WTC11 (cell line): ENCODE measurements around the gene PSD2. TPM values are rescaled to one million over a fixed set of nuclear protein-coding genes. Genes with fewer than 3 reads are reported as not detected.

ENCODE experiments used
- ATAC-seq: fragments of 200-7000 bp; cut with Tn5 transposase; 2 replicates; pipeline ENCODE4 v1.10.0; 2021; ENCODE audit warnings: mild to moderate bottlenecking, moderate library complexity
- CTCF ChIA-PET: fragments of 300-600 bp; sonication (Branson Sonifier 250); formaldehyde crosslinking; loops from one replicate; lab custom pipeline; 2021; ENCODE audit warnings: antibody characterized with exemption; lab: Charles Lee
- POLR2A ChIA-PET: fragments of 350-600 bp; sonication (Branson Sonifier 250); formaldehyde crosslinking; loops from one replicate; lab custom pipeline; 2021; ENCODE audit warnings: antibody characterized with exemption; lab: Charles Lee
- DNase-seq: peaks from one replicate; pipeline ENCODE4 v3.0.0; 2021; ENCODE audit warnings: low spot score
- H3K27ac Mint-ChIP-seq: 2 replicates; pipeline ENCODE4 v1.8.0; 2021; ENCODE audit warnings: mixed read lengths
- H3K27me3 Mint-ChIP-seq: 2 replicates; pipeline ENCODE4 v1.8.0; 2021; ENCODE audit warnings: low read depth, mild to moderate bottlenecking, moderate library complexity, mixed read lengths
- H3K36me3 Mint-ChIP-seq: 2 replicates; pipeline ENCODE4 v1.8.0; 2021; ENCODE audit warnings: mixed read lengths
- H3K4me1 Mint-ChIP-seq: 2 replicates; pipeline ENCODE4 v1.8.0; 2022; ENCODE audit warnings: mixed read lengths
- H3K4me3 Mint-ChIP-seq: 2 replicates; pipeline ENCODE4 v1.8.0; 2021; ENCODE audit warnings: mild to moderate bottlenecking, moderate library complexity, mixed read lengths
- H3K9me3 Mint-ChIP-seq: 2 replicates; pipeline ENCODE4 v1.8.0; 2021; ENCODE audit warnings: mixed read lengths
- AFF4 ChIP-seq: sonication (generic); formaldehyde crosslinking; IDR thresholded peaks from 2 replicates; pipeline ENCODE4 v1.8.1; 2023; ENCODE audit warnings: mild to moderate bottlenecking, missing genetic modification reagents, borderline replicate concordance
- ATF1 ChIP-seq: sonication (generic); formaldehyde crosslinking; IDR thresholded peaks from 2 replicates; pipeline ENCODE4 v1.8.1; 2023; ENCODE audit warnings: mild to moderate bottlenecking, moderate library complexity, missing genetic modification reagents
- CBFB ChIP-seq: sonication (generic); formaldehyde crosslinking; IDR thresholded peaks from 2 replicates; pipeline ENCODE4 v1.8.1; 2022; ENCODE audit warnings: mild to moderate bottlenecking, low read depth, missing genetic modification reagents
- CREB1 ChIP-seq: sonication (generic); formaldehyde crosslinking; IDR thresholded peaks from 2 replicates; pipeline ENCODE4 v1.8.0; 2023; ENCODE audit warnings: mild to moderate bottlenecking, missing genetic modification reagents
- ELF4 ChIP-seq: sonication (generic); formaldehyde crosslinking; IDR thresholded peaks from 2 replicates; pipeline ENCODE4 v1.8.1; 2022; ENCODE audit warnings: low read depth, mild to moderate bottlenecking, moderate library complexity, missing genetic modification reagents
- ESRRA ChIP-seq: sonication (generic); formaldehyde crosslinking; IDR thresholded peaks from 2 replicates; pipeline ENCODE4 v1.8.1; 2022; ENCODE audit warnings: mild to moderate bottlenecking, missing genetic modification reagents, borderline replicate concordance
- GTF2I ChIP-seq: fragments of 250-450 bp; sonication (Bioruptor Pico); conservative IDR thresholded peaks from 2 replicates; pipeline ENCODE4 v1.4.0; 2021; ENCODE audit warnings: mild to moderate bottlenecking
- HMGA2 ChIP-seq: fragments of 250-450 bp; sonication (Bioruptor Pico); IDR thresholded peaks from 2 replicates; pipeline ENCODE4 v1.4.0; 2021; ENCODE audit warnings: mild to moderate bottlenecking, moderate library complexity
- MYBL2 ChIP-seq: sonication (generic); formaldehyde crosslinking; IDR thresholded peaks from 2 replicates; pipeline ENCODE4 v1.8.1; 2023; ENCODE audit warnings: mild to moderate bottlenecking, moderate library complexity, missing genetic modification reagents
- NFYB ChIP-seq: sonication (generic); formaldehyde crosslinking; conservative IDR thresholded peaks from 2 replicates; pipeline ENCODE4 v1.8.0; 2022; ENCODE audit warnings: low read depth, missing genetic modification reagents
- NR3C1 ChIP-seq: sonication (generic); formaldehyde crosslinking; conservative IDR thresholded peaks from 2 replicates; pipeline ENCODE4 v1.8.1; 2023; ENCODE audit warnings: low read depth, mild to moderate bottlenecking, missing genetic modification reagents
- SOX15 ChIP-seq: fragments of 250-450 bp; sonication (Bioruptor Pico); IDR thresholded peaks from 2 replicates; pipeline ENCODE4 v1.9.0; 2021; ENCODE audit warnings: mild to moderate bottlenecking
- STAT6 ChIP-seq: sonication (generic); formaldehyde crosslinking; conservative IDR thresholded peaks from 2 replicates; pipeline ENCODE4 v1.8.1; 2023; ENCODE audit warnings: mild to moderate bottlenecking, low read depth, missing genetic modification reagents, moderate library complexity
- TEAD4 ChIP-seq: sonication (generic); formaldehyde crosslinking; IDR thresholded peaks from 2 replicates; pipeline ENCODE4 v1.8.0; 2022; ENCODE audit warnings: mild to moderate bottlenecking, missing genetic modification reagents
- ZBTB21 ChIP-seq: sonication (generic); formaldehyde crosslinking; IDR thresholded peaks from 2 replicates; pipeline ENCODE4 v1.8.1; 2023; ENCODE audit warnings: mild to moderate bottlenecking, missing genetic modification reagents, borderline replicate concordance
- ZMAT4 ChIP-seq: fragments of 250-450 bp; sonication (Bioruptor Pico); IDR thresholded peaks from 2 replicates; pipeline ENCODE4 v1.9.0; 2021; ENCODE audit warnings: mild to moderate bottlenecking
- ZNF219 ChIP-seq: sonication (generic); formaldehyde crosslinking; IDR thresholded peaks from 2 replicates; pipeline ENCODE4 v1.8.0; 2023; ENCODE audit warnings: missing genetic modification reagents, mild to moderate bottlenecking, borderline replicate concordance
- ZNF263 ChIP-seq: sonication (generic); formaldehyde crosslinking; IDR thresholded peaks from 2 replicates; pipeline ENCODE4 v1.8.1; 2022; ENCODE audit warnings: low read depth, mild to moderate bottlenecking, moderate library complexity, missing genetic modification reagents
- ZNF317 ChIP-seq: sonication (generic); formaldehyde crosslinking; IDR thresholded peaks from 2 replicates; pipeline ENCODE4 v1.8.1; 2023; ENCODE audit warnings: low read depth, mild to moderate bottlenecking, moderate library complexity, missing genetic modification reagents, borderline replicate concordance
- total RNA-seq: library from RNA; stranded (reverse); gene quantifications from 3 replicates; pipeline ENCODE4 v1.2.3, GENCODE V29; 2021
- TF ChIP-seq, protein P1 (sequence below): fragments of 250-450 bp; sonication (Bioruptor Pico); IDR thresholded peaks from 2 replicates; pipeline ENCODE4 v1.9.0; 2021; ENCODE audit warnings: mild to moderate bottlenecking, borderline replicate concordance
- TF ChIP-seq, protein P2 (sequence below): sonication (generic); formaldehyde crosslinking; IDR thresholded peaks from 2 replicates; pipeline ENCODE4 v1.8.1; 2022; ENCODE audit warnings: mild to moderate bottlenecking, moderate library complexity, missing genetic modification reagents
- TF ChIP-seq, protein P3 (sequence below): sonication (generic); formaldehyde crosslinking; IDR thresholded peaks from 2 replicates; pipeline ENCODE4 v1.8.0; 2023; ENCODE audit warnings: mild to moderate bottlenecking, missing genetic modification reagents

The PSD2 gene
- total RNA-seq, 1 experiment from 2014 or later = 0.57 TPM

DNA sequence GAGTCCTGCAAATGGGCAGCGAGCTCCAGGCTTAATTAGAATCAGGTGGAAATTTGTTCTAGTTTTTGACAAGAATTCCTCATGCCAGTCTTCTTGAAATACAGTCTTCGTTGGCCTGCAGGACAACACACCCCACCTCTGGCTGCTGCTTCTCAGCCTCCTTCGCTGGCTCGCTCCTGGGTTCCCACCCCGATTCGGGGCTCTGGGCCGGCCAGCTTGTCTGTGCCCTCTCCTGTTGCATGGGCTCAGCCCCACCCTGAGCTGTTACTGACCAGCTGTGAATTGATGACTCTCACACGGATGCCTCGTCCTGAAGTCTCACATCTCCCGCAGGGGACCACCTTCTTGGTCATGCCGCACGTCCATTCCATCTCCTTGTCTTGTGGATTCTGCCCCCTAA, 21.0 kb downstream of the PSD2 start (continued):
- no peak for TF ChIP-seq MYBL2 (CRISPR knock-in tag)
- no peak for TF ChIP-seq ZNF263 (CRISPR knock-in tag)
- no peak for TF ChIP-seq AFF4
- no peak for TF ChIP-seq ZNF219
- TF ChIP-seq ZBTB21 (CRISPR knock-in tag) = no peak
- TF ChIP-seq CREB1 (CRISPR knock-in tag) = no peak
- TF ChIP-seq, protein P1, sequence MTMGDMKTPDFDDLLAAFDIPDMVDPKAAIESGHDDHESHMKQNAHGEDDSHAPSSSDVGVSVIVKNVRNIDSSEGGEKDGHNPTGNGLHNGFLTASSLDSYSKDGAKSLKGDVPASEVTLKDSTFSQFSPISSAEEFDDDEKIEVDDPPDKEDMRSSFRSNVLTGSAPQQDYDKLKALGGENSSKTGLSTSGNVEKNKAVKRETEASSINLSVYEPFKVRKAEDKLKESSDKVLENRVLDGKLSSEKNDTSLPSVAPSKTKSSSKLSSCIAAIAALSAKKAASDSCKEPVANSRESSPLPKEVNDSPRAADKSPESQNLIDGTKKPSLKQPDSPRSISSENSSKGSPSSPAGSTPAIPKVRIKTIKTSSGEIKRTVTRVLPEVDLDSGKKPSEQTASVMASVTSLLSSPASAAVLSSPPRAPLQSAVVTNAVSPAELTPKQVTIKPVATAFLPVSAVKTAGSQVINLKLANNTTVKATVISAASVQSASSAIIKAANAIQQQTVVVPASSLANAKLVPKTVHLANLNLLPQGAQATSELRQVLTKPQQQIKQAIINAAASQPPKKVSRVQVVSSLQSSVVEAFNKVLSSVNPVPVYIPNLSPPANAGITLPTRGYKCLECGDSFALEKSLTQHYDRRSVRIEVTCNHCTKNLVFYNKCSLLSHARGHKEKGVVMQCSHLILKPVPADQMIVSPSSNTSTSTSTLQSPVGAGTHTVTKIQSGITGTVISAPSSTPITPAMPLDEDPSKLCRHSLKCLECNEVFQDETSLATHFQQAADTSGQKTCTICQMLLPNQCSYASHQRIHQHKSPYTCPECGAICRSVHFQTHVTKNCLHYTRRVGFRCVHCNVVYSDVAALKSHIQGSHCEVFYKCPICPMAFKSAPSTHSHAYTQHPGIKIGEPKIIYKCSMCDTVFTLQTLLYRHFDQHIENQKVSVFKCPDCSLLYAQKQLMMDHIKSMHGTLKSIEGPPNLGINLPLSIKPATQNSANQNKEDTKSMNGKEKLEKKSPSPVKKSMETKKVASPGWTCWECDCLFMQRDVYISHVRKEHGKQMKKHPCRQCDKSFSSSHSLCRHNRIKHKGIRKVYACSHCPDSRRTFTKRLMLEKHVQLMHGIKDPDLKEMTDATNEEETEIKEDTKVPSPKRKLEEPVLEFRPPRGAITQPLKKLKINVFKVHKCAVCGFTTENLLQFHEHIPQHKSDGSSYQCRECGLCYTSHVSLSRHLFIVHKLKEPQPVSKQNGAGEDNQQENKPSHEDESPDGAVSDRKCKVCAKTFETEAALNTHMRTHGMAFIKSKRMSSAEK (CRISPR knock-in tag) = no peak
- no peak for TF ChIP-seq TEAD4 (CRISPR knock-in tag)

DNA sequence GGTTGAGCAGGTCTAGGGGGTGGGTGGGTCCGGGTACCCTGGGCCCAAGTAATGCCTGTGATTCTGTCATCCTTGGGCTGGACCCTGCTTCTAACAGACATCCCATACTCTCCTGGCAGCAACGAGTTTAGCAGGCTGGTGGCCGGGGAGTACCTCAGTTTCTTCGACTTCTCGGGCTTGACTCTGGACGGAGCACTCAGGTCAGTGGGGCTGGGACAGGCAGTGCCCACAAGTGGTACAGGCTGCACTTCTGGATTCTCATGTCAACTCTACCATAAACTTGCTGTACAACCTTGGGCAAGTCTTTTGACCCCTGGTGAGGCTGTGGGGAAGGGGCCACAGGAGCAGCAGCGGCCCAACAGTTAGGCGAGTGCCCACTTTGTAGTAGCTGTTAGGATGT, 21.8 kb downstream of the PSD2 start:
- Mint-ChIP-seq H3K9me3 (peaks cover 7% of the 10 kb centered on the region), H3K36me3 (no peaks in the 10 kb centered on the region), H3K4me1 (peaks cover 4% of the 10 kb centered on the region; the same call in 1 of the 2 replicates), H3K27me3 (no peaks in the 10 kb centered on the region; the same call in 1 of the 2 replicates), H3K27ac (no peak overlapping the region), H3K4me3 (no peak overlapping the region)
- ChIA-PET CTCF (no interaction called here), POLR2A (no interaction called here)
- TF ChIP-seq TEAD4 (CRISPR knock-in tag) (no peak), NR3C1 (no peak), HMGA2 (CRISPR knock-in tag) (no peak), ELF4 (no peak), ZMAT4 (CRISPR knock-in tag) (no peak), ZNF317 (CRISPR knock-in tag) (no peak), GTF2I (CRISPR knock-in tag) (no peak), SOX15 (CRISPR knock-in tag) (no peak), ATF1 (no peak), STAT6 (CRISPR knock-in tag) (no peak), ESRRA (no peak), CREB1 (CRISPR knock-in tag) (no peak), CBFB (CRISPR knock-in tag) (no peak), NFYB (CRISPR knock-in tag) (no peak)
- TF ChIP-seq, protein P2, sequence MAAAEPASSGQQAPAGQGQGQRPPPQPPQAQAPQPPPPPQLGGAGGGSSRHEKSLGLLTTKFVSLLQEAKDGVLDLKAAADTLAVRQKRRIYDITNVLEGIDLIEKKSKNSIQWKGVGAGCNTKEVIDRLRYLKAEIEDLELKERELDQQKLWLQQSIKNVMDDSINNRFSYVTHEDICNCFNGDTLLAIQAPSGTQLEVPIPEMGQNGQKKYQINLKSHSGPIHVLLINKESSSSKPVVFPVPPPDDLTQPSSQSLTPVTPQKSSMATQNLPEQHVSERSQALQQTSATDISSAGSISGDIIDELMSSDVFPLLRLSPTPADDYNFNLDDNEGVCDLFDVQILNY (CRISPR knock-in tag) = no peak
- TF ChIP-seq, protein P3, sequence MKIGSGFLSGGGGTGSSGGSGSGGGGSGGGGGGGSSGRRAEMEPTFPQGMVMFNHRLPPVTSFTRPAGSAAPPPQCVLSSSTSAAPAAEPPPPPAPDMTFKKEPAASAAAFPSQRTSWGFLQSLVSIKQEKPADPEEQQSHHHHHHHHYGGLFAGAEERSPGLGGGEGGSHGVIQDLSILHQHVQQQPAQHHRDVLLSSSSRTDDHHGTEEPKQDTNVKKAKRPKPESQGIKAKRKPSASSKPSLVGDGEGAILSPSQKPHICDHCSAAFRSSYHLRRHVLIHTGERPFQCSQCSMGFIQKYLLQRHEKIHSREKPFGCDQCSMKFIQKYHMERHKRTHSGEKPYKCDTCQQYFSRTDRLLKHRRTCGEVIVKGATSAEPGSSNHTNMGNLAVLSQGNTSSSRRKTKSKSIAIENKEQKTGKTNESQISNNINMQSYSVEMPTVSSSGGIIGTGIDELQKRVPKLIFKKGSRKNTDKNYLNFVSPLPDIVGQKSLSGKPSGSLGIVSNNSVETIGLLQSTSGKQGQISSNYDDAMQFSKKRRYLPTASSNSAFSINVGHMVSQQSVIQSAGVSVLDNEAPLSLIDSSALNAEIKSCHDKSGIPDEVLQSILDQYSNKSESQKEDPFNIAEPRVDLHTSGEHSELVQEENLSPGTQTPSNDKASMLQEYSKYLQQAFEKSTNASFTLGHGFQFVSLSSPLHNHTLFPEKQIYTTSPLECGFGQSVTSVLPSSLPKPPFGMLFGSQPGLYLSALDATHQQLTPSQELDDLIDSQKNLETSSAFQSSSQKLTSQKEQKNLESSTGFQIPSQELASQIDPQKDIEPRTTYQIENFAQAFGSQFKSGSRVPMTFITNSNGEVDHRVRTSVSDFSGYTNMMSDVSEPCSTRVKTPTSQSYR (CRISPR knock-in tag) = no peak
- ATAC-seq (no peak), DNase-seq (peak; percentile 2)
